ENCODE results near the gene RTN4R.

The RTN4R gene

GRCh38 chr22:20239676-20240446 is 28.3 kb downstream of the RTN4R start:
- no peak for DNase-seq

GRCh38 chr22:20238901-20239675 is 29.0 kb downstream of the RTN4R start:
- DNase-seq: no peak

- DNase-seq: peak; percentile 47
These were observed 29.6 kb downstream of the RTN4R start for GRCh38 chr22:20238536-20238900.

GRCh38 chr22:20237480-20238440 is 30.4 kb downstream of the RTN4R start:
- no peak for DNase-seq

GRCh38 chr22:20236052-20236717 is 31.9 kb downstream of the RTN4R start:
- DNase-seq: no peak

- no peak for DNase-seq
These were observed 32.6 kb downstream of the RTN4R start for GRCh38 chr22:20235389-20235991.

- DNase-seq: no peak
These were observed 33.2 kb downstream of the RTN4R start for GRCh38 chr22:20234760-20235388.

- DNase-seq: no peak
These were observed 33.8 kb downstream of the RTN4R start for GRCh38 chr22:20234314-20234682.

GRCh38 chr22:20233351-20234313 is 34.5 kb downstream of the RTN4R start:
- DNase-seq: no peak

GRCh38 chr22:20232781-20233180 is 35.3 kb downstream of the RTN4R start:
- DNase-seq: no peak

GRCh38 chr22:20232237-20232598 is 35.9 kb downstream of the RTN4R start:
- no peak for DNase-seq

- no peak for DNase-seq
These were observed 36.4 kb downstream of the RTN4R start for GRCh38 chr22:20231514-20232236.

- DNase-seq: no peak
These were observed 37.2 kb downstream of the RTN4R start for GRCh38 chr22:20230777-20231420.

GRCh38 chr22:20229916-20230775 is 38.0 kb downstream of the RTN4R start:
- no peak for DNase-seq

GRCh38 chr22:20228939-20229272 is 39.2 kb downstream of the RTN4R start:
- no peak for DNase-seq

GRCh38 chr22:20228055-20228938 is 39.8 kb downstream of the RTN4R start:
- DNase-seq: no peak

GRCh38 chr22:20227363-20227762 is 40.8 kb downstream of the RTN4R start:
- no peak for DNase-seq
